ENCODE data around the gene LUC7L2. TPM values are rescaled to one million over a fixed set of nuclear protein-coding genes. Genes with fewer than 3 reads are reported as not detected.
"Not testable (repeated sequence)": the region's sequence is repeated elsewhere in the genome, so short reads cannot be mapped to it uniquely, and the experiment has no call there.

The LUC7L2 gene, protein sequence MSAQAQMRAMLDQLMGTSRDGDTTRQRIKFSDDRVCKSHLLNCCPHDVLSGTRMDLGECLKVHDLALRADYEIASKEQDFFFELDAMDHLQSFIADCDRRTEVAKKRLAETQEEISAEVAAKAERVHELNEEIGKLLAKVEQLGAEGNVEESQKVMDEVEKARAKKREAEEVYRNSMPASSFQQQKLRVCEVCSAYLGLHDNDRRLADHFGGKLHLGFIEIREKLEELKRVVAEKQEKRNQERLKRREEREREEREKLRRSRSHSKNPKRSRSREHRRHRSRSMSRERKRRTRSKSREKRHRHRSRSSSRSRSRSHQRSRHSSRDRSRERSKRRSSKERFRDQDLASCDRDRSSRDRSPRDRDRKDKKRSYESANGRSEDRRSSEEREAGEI
- 45.2 TPM for total RNA-seq
- long read RNA-seq, transcript LUC7L2-202 (10 exons, 2,645 nt): major isoform, 173 of 237 reads
- long read RNA-seq, partial matches to known transcripts: 41 of 237 reads
- long read RNA-seq, other reads (novel, unspliced or antisense): 22 of 237 reads

DNA sequence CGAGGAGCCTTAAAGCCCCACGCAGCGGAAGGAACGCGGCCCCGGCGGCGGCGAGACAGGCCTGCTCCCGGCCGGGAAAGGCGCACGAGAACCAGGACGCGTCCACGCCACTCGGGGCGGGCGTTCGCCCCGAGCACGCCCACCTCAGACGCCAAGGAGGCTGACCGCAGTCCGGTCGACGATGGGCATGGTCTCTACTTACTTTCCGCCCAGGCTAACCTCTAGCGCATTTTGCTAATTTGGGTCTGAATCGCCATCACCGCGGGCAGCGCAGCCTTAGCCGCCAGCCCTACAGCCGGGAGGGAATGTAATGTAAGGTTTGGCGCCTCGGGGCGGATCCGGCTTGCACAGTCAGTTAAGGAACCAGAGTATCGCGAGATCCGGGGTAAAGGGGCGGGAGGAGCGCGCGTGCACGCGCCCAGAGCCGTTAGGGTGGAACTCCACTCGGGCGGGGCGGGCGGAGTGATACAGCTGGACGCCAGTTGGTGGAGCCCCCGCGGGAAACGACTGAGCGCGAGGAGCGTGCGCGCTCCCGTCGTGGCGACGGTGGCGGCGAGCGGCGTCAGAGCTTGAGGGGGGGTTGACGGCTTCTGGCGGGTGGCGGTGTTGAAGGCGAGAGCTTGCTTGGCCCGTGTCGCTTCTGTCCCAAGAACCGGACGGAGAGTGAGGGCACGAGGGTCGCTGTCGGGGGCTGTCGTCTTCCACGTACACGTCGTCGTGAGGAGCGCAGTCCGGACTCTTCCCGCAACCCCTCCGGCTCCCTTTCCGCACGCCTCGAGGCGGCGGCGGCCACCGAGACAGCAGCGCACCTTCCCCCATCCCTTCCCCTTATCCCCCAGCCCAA is at the start of gene LUC7L2:
TSS of gene LUC7L2 (plus strand) at position 529 of the 844 bp plus-strand sequence. CDS start 368 bp downstream, outside the sequence.
- DNase-seq (peak; percentile 100), ATAC-seq (ENCODE audit: poor library complexity) (peak; percentile 97)
- intact Hi-C loops (cut with DNase I): loop anchor here (1.0 kb wide), 1 partner anchor 18 kb away; the partner anchor contains the start of gene FMC1

GRCh38 chr7:139317939-139318505 is 41.7 kb upstream of the LUC7L2 start:
- ATAC-seq (ENCODE audit: poor library complexity): no peak
- DNase-seq: no peak
- intact Hi-C loops (cut with DNase I): no loop called here

- ATAC-seq (ENCODE audit: poor library complexity): no peak
- intact Hi-C loops (cut with DNase I): no loop called here
- DNase-seq: no peak
Measured at GRCh38 chr7:139321071-139321745, 38.5 kb upstream of the LUC7L2 start.

DNA sequence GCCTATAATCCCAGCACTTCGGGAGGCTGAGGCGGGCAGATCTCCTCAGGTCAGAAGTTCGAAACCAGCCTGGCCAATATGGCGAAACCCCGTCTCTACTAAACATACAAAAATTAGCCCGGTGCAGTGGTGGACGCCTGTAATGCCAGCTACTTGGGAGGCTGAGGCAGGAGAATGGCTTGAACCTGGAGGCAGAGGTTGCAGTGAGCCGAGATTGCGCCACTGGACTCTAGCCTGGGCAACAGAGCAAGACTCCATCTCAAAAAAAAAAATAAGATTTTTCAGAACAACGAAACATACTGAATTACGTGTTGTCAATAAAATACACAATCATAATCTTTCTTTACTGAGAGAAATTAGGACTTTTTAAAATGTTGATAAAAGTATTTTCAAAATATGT is 35.0 kb upstream of the LUC7L2 start:
- intact Hi-C loops (cut with DNase I); DNase-seq; ATAC-seq (ENCODE audit: poor library complexity): not testable (repeated sequence)

- intact Hi-C loops (cut with DNase I): no loop called here
Measured at GRCh38 chr7:139328375-139328774, 31.3 kb upstream of the LUC7L2 start.

DNA sequence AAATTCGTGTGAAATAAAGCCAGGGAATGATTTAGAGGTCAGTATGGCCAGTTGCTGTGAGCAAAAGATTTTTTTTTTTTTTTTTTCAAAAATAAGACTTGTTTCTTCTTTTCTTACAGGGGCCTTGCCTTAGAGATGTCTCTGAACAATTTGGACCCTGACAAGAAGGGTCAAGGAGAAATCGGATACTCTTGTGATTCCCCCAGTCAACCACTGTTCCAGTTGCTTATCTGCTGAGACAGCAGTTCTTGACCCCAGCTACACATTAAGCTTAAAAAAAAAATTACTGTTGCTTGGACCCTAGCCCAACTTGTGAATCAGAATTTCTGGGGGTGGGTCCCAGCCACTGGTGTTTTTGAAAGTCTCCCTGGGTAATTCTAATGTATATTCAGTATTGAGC is 30.6 kb upstream of the LUC7L2 start:
- intact Hi-C loops (cut with DNase I): no loop called here
- ATAC-seq (ENCODE audit: poor library complexity) (no peak), DNase-seq (no peak)

More at GRCh38 chr7:139328375-139328774, 31.3 kb upstream of the LUC7L2 start:
- DNase-seq (no peak), ATAC-seq (ENCODE audit: poor library complexity) (no peak)

GRCh38 chr7:139330333-139331030 is 29.2 kb upstream of the LUC7L2 start:
- DNase-seq: no peak
- no peak for ATAC-seq (ENCODE audit: poor library complexity)
- intact Hi-C loops (cut with DNase I): no loop called here

GRCh38 chr7:139332697-139333359 is 26.9 kb upstream of the LUC7L2 start:
- intact Hi-C loops (cut with DNase I): no loop called here
- ATAC-seq (ENCODE audit: poor library complexity): no peak
- no peak for DNase-seq

- intact Hi-C loops (cut with DNase I); ATAC-seq (ENCODE audit: poor library complexity); DNase-seq: not testable (repeated sequence)
Measured at GRCh38 chr7:139333443-139333842, 26.3 kb upstream of the LUC7L2 start.

DNA sequence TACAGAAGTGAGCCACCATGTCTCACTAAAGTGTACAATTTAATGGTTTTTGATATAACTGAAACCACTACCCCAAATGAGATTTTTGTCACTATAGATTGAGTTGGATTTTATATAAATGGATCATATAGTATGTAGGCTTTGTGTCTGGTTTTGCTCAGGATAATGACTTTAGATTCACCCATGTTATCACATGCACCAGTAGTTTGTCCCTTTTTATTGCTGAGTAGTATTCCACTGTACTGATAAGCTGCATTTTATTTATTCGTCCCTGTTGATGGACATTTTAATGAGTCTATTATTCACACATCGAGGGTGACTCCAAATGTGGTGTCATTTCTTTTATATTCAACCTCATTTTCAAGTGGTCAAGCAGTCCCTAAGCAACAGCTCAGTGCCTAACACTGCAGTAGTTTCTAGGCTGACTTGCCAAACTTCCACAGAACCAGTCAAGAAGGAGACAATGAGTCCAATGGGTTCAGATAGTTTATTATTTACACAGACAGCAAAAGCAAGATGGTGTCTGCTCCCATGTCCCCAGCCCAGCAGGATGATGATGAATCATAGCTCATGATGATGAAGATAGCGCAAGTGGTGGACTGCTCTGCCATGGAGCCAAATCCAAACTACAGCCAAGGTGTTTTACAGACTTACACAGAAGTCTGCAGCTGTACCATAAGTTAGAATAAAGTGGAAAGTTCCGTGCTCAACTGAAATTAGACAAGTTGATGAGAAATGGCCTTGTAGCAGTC is 25.1 kb upstream of the LUC7L2 start:
- DNase-seq (no peak), ATAC-seq (ENCODE audit: poor library complexity) (no peak)
- intact Hi-C loops (cut with DNase I): no loop called here

GRCh38 chr7:139339025-139339424 is 20.7 kb upstream of the LUC7L2 start:
- DNase-seq (no peak), ATAC-seq (ENCODE audit: poor library complexity) (no peak)
- intact Hi-C loops (cut with DNase I): no loop called here

DNA sequence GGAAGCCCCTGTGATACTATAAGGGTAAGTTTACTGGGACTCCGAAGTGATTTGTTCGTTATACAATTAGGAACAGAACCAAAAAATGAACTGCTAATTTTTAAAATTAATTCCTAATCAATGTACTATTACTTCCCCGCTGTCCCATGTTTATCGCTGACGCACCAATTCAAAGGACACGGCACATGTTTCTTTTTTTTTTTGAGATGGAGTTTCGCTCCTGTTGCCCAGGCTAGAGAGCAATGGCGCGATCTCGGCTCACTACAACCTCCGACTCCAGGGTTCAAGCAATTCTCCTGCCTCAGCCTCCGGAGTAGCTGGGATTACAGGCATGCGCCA is 20.0 kb upstream of the LUC7L2 start:
- DNase-seq (no peak), ATAC-seq (ENCODE audit: poor library complexity) (no peak)
- intact Hi-C loops (cut with DNase I): no loop called here

GRCh38 chr7:139340037-139340807 is 19.5 kb upstream of the LUC7L2 start:
- peak; percentile 86 for ATAC-seq (ENCODE audit: poor library complexity)
- intact Hi-C loops (cut with DNase I): no loop called here
- peak; percentile 99 for DNase-seq

GRCh38 chr7:139340808-139341057 is 19.0 kb upstream of the LUC7L2 start:
- ATAC-seq (ENCODE audit: poor library complexity) (peak; percentile 5), DNase-seq (no peak)
- intact Hi-C loops (cut with DNase I): loop anchor here (1.0 kb wide), 1 partner anchor 19 kb away; the partner anchor contains the start of gene LUC7L2

GRCh38 chr7:139341058-139341775 is 18.5 kb upstream of the LUC7L2 start, which contains the start of gene FMC1:
FMC1 (plus strand) TSS chr7:139341337; CDS start chr7:139341385, 48 bp downstream.
- DNase-seq: peak; percentile 94
- intact Hi-C loops (cut with DNase I): loop anchor here (1.0 kb wide), 1 partner anchor 18 kb away; the partner anchor contains the start of gene LUC7L2
- ATAC-seq (ENCODE audit: poor library complexity): peak; percentile 87
